ACC112 (cell line): ENCODE measurements around the gene MTG2.

Experiments used
- H2AFZ ChIP-seq: fragments of 200-600 bp; sonication (generic); one replicate; pipeline ENCODE4 v1.6.0; 2017; ENCODE audit warnings: antibody characterized with exemption, low read length; ENCODE audit not compliant: unreplicated experiment
- H3K27ac ChIP-seq: fragments of 200-600 bp; sonication (generic); 2 replicates; pipeline ENCODE4 v1.5.1; 2014; ENCODE audit warnings: low read depth, mild to moderate bottlenecking, antibody characterized with exemption, low read length, moderate library complexity
- H3K27me3 ChIP-seq: fragments of 200-600 bp; sonication (generic); 2 replicates; pipeline ENCODE4 v1.6.1; 2014; ENCODE audit warnings: mild to moderate bottlenecking, antibody characterized with exemption, low read length, moderate library complexity, mixed read lengths; ENCODE audit not compliant: insufficient read depth
- H3K36me3 ChIP-seq: fragments of 200-600 bp; sonication (generic); 2 replicates; pipeline ENCODE4 v1.6.1; 2016; ENCODE audit warnings: mild to moderate bottlenecking, antibody characterized with exemption, low read length, moderate library complexity, mixed read lengths; ENCODE audit not compliant: insufficient read depth
- H3K4me1 ChIP-seq: fragments of 200-600 bp; sonication (generic); one replicate; pipeline ENCODE4 v1.6.1; 2016; ENCODE audit warnings: low read length, mixed read lengths; ENCODE audit not compliant: insufficient read depth, unreplicated experiment, control insufficient read depth
- H3K4me3 ChIP-seq: fragments of 200-600 bp; sonication (generic); 2 replicates; pipeline ENCODE4 v1.5.1; 2014; ENCODE audit warnings: mild to moderate bottlenecking, low read depth, low read length
- H3K79me2 ChIP-seq: fragments of 200-600 bp; sonication (generic); one replicate; pipeline ENCODE4 v1.6.0; 2016; ENCODE audit warnings: low read length; ENCODE audit not compliant: control insufficient read depth, unreplicated experiment, insufficient read depth

The MTG2 gene

DNA sequence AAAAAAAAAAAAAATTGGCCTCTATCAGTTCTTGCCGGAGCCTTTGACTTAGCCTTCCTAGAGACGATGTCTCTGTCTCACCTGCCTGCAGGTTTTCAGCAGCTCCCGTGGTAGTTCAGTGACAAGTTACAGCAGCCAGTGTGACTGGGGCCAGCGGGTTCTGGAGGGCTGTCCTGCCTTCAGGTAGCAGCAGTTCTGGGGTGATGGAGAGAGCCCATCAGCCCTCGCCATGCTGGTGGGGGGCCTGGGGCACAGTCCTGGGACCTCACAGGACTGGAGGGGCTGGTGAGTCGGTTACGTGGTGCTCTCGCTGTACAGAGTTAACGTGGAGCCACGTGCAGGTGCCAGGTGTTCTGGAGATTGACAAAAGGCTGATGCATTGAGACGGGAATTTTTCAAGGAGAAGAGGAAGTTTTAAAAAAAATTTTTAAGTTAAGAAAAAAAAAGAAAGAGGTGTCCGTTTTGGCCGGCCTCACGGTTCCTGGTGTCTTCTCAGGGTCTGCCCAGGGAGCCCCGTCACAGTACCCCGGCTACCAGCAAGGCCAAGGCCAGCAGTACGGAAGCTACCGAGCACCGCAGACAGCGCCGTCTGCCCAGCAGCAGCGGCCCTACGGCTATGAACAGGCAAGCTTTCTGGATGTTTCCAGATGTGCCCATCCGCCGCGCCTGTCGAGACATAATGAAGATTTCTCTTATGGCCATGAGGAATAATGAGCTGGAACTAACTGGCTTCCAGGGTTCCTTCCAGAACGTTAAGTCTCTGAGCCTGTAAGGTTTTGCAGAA is 8.6 kb upstream of the MTG2 start:
- H3K36me3 ChIP-seq, result no peaks in the 10 kb centered on the region
- H3K4me3 ChIP-seq, result no peak overlapping the region
- H2AFZ ChIP-seq, result no peak overlapping the region

DNA sequence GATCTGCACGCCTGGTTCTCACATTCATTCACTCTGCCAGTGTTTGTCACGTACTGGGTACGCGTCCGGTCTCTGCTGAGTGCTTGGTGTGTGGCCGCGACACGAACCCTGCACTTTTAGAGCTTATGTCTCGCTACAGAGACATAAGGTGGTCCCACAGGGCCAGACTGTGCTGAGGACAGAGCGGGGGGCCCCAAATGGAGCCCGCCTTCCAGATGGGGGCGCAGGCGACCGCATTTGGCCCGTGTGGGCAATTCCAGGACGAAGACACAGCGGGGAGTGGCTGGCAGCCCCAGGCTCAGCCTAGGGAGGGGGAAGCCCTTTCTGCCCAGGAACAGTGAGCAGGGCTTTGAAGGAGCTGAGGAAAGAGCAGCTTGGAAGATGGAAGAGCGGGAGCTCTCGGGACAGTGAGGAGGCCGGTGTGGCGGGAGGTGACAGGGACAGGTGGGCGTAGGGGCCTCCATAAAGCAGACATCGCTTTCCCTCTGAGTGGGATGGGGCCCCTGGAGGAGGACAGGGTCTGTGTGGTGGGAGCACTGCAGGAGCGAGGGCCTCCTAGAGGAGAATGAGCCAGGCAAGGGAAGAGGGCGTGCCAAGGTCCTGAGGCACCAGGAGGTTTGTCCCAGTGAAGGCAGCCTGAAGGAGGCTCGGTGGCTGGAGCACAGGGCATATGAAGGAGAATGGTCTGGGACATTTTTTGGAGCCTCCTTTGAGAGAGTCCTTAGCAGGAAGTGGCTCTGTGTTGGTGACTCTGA is 7.8 kb upstream of the MTG2 start:
- Histone ChIP-seq H3K4me3 (no peak overlapping the region), H3K27ac (no peak overlapping the region), H3K4me1 (no peaks in the 10 kb centered on the region), H3K79me2 (no peaks in the 10 kb centered on the region), H3K27me3 (no peaks in the 10 kb centered on the region), H3K36me3 (no peaks in the 10 kb centered on the region), H2AFZ (no peak overlapping the region)

More for the DNA sequence above, 8.6 kb upstream of the MTG2 start:
- no peaks in the 10 kb centered on the region for H3K27me3 ChIP-seq
- H3K27ac ChIP-seq, result no peak overlapping the region
- no peaks in the 10 kb centered on the region for H3K4me1 ChIP-seq
- H3K79me2 ChIP-seq, result no peaks in the 10 kb centered on the region

DNA sequence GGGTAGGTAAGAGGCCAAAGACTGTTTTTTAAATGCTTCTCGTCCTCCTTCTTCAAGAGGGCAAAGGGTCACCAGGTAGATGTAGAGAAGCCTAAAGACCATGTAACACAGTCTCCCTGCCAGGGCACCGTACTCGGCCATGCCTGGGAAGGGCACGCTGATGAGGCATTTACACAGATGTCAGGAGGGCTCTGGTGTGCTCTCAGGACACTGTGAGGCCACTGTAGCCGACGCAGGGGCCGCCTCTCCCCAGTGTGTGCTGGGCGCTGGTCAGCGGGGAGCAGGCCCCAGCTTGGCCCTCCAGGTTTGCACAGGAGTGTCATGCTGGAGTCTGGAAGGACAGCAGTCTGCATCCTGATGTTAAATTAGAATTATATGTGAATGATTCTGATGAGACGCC is 7.1 kb upstream of the MTG2 start:
- no peaks in the 10 kb centered on the region for H3K79me2 ChIP-seq
- no peaks in the 10 kb centered on the region for H3K36me3 ChIP-seq
- H3K27ac ChIP-seq, result no peak overlapping the region
- no peaks in the 10 kb centered on the region for H3K4me1 ChIP-seq
- H3K4me3 ChIP-seq, result no peak overlapping the region
- H2AFZ ChIP-seq, result no peak overlapping the region
- no peaks in the 10 kb centered on the region for H3K27me3 ChIP-seq

DNA sequence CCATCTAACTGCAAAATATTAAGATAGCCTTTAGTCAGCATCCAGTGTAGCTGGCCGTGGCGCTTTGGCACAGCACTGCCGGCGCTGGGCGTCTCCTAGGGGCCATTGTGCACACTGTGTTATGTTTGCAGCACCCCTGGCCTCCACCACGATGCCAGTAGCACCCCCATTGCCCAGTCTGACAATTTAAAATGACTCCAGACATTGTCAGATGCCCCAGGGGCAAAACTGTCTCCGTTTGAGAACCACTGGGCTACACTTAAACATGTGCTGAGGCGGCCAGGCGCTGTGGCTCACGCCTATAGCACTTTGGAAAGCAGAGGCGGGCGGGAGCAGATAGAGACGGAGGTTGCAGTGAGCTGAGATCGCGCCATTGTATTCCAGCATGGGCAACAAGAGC is 6.0 kb upstream of the MTG2 start:
- peaks cover 6% of the 10 kb centered on the region for H3K4me1 ChIP-seq
- no peak overlapping the region for H3K27ac ChIP-seq

DNA sequence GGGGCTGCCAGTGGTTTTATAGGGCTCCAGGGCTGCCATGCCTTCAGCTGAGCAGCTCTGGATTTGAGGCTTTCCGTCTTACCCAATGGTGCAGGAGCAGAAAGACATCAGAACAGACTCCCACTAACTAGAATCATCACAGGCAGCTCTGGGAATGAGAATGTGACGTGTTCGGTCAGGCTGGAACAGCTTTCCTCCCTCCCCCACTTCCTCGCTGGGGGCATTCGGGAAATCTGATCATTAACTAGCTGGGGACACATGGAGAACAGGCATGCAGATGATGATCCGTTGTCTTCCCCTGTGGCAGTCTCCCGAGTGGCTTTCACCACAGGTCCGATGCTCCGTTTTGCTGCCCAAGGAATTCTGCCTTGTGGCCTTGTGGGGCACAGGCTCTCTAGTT is 5.5 kb upstream of the MTG2 start:
- Histone ChIP-seq H3K4me3 (no peak overlapping the region), H3K36me3 (peaks cover 5% of the 10 kb centered on the region; the same call in 1 of the 2 replicates), H3K27me3 (no peaks in the 10 kb centered on the region), H3K27ac (no peak overlapping the region), H2AFZ (no peak overlapping the region), H3K79me2 (peaks cover 3% of the 10 kb centered on the region), H3K4me1 (peaks cover 9% of the 10 kb centered on the region)

More for the DNA sequence above, 6.0 kb upstream of the MTG2 start:
- Histone ChIP-seq H3K79me2 (peaks cover under 1% of the 10 kb centered on the region), H3K36me3 (peaks cover 5% of the 10 kb centered on the region; the same call in 1 of the 2 replicates), H3K4me3 (no peak overlapping the region), H3K27me3 (no peaks in the 10 kb centered on the region), H2AFZ (no peak overlapping the region)

DNA sequence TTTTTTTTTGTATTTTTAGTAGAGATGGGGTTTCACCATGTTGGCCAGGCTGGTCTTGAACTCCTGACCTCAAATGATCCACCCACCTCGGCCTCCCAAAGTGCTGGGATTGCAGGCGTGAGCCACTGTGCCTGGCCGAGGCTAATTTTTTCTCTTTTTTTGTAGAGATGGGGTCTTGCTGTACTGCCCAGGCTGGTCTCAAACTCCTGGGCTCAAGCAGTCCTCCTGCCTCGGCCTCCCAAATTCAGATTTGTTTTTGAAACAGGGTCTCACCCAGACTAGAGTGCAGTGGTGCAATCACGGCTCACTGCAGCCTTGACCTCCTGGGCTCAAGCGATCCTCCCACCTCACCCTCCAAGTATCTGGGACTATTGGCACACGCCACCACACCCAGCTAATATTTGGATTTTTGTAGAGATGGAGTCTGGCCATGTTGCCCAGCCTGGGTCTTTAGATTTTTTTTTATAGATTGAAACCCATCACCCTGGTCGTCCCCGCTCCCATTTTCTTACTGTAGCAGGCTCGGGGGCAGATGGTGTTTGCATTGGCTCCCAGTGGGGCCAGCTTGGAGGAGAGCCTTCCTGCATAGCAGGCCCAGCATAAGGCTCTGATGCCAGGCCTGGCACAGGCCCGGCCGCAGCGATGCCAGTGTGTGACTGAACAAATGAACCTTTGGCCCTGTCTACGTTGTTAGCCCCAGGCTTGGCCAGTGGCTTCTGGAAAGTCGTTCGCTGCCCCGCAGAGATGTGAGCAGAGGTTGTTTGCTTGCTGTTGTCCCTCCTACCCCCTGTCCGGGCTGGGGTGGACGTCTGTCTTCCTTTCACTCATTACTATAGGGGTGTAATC is 4.3 kb upstream of the MTG2 start:
- no peak overlapping the region for H2AFZ ChIP-seq
- H3K36me3 ChIP-seq, result peaks cover 5% of the 10 kb centered on the region; the same call in 1 of the 2 replicates
- peaks cover 9% of the 10 kb centered on the region for H3K4me1 ChIP-seq
- no peak overlapping the region for H3K4me3 ChIP-seq
- peaks cover 9% of the 10 kb centered on the region for H3K79me2 ChIP-seq
- H3K27ac ChIP-seq, result no peak overlapping the region
- H3K27me3 ChIP-seq, result no peaks in the 10 kb centered on the region

DNA sequence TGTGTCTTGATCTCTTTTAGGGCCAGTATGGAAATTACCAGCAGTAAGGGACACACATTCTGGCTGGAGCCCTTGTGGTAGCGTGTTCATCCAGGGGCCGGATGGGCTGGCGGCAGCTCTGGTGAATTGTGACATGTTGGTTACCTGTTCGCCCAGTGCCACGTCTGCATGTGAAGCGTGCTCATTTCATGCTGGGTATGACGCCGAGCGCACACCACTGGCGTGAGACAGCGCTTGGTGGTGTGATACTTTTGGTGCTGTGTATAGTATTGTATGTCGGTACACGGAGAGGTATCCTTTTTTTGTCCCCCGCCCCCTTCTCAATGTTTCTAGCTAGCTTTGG is 3.7 kb upstream of the MTG2 start:
- Histone ChIP-seq H3K79me2 (peaks cover 14% of the 10 kb centered on the region), H3K27me3 (no peaks in the 10 kb centered on the region), H3K27ac (no peak overlapping the region), H3K36me3 (peaks cover 5% of the 10 kb centered on the region; the same call in 1 of the 2 replicates), H3K4me3 (no peak overlapping the region), H3K4me1 (peaks cover 9% of the 10 kb centered on the region), H2AFZ (no peak overlapping the region)

DNA sequence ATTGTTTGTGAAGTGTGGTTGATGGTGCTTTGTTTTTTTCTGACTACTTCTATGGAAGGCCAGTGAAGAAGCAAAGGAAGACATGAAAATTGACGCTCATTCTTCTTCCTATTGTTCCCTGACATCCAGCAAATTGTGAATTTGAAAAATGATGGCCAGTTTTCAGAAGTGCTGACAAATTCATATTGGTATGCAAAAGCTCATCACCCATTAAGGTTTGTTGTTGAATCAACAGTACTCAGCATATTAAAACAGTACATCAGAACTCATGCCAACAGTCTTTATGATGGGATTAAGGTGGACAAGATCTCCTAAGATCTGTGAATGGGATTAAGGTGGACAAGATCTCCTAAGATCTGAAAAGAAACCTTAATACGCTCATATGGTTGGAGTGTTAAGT is 1.0 kb upstream of the MTG2 start:
- peaks cover 11% of the 10 kb centered on the region for H3K4me1 ChIP-seq
- H3K79me2 ChIP-seq, result peaks cover 36% of the 10 kb centered on the region
- no peaks in the 10 kb centered on the region for H3K27me3 ChIP-seq
- H2AFZ ChIP-seq, result no peak overlapping the region
- H3K36me3 ChIP-seq, result peaks cover 5% of the 10 kb centered on the region; the same call in 1 of the 2 replicates
- H3K4me3 ChIP-seq, result peak overlapping the region; percentile 88
- no peak overlapping the region for H3K27ac ChIP-seq

DNA sequence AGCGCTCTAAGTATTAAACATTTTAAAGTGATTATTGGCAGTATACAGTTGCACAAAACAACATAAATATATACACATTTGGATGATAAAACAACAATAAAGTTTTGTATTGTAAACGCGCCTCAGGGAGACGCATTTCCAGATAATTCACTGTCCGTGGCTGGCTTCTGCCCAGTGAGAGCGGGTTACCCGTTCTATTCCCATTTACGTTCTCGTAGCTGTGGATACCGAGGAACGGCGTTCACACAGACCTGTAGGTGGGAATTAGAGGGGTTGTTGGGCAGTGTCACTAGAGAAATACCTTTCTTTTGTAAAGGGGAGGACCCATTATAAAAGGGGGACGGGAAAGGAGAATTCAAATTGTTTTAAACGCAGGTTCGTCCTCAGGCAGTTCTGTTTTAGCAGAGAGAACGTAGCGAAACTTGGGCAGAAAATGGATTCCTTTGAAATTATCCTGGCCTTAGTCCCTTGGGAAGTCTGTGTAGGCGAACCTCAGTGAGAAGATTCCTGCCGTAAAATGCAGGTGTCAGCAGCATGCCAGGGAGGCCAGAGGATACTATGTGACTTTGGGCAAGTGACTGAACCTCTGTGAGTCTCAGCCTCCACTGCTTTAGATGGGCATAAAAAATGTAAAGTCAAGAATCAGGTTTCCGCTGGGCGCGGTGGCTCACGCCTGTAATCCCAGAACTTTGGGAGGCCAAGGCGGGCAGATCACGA is 756 bp downstream of the MTG2 start:
- Histone ChIP-seq H2AFZ (peak overlapping the region; percentile 91), H3K27me3 (no peaks in the 10 kb centered on the region), H3K4me1 (peaks cover 19% of the 10 kb centered on the region), H3K36me3 (peaks cover 5% of the 10 kb centered on the region; the same call in 1 of the 2 replicates), H3K4me3 (peak overlapping the region; percentile 88), H3K79me2 (peaks cover 51% of the 10 kb centered on the region), H3K27ac (peak overlapping the region; percentile 67)

DNA sequence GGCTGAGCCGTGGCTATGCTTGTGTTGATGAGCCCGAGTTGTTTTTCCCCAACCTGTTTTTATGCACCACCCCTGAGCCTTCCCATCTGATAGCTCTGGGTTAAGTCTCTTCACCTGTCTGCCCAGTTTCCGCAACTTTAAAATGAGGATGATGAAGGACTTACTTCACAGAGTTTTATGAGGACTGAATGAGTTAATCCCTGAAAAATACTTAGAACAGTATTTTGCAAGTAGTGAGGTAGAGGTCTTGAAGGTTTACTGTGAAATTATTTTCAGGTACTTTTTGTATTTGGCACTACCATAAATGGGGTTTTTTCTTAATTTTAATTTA is 3.2 kb downstream of the MTG2 start:
- no peak overlapping the region for H3K4me3 ChIP-seq
- H3K36me3 ChIP-seq, result peaks cover 2% of the 10 kb centered on the region; the same call in 1 of the 2 replicates
- no peaks in the 10 kb centered on the region for H3K27me3 ChIP-seq
- peaks cover 19% of the 10 kb centered on the region for H3K4me1 ChIP-seq
- peaks cover 68% of the 10 kb centered on the region for H3K79me2 ChIP-seq
- no peak overlapping the region for H3K27ac ChIP-seq
- H2AFZ ChIP-seq, result no peak overlapping the region
